GM12878 (cell line): ENCODE results near the gene VSTM2L.

Experiments
- GABPA ChIP-seq: IDR thresholded peaks from 2 replicates; pipeline ENCODE4 v1.6.1; 2014; ENCODE audit warnings: antibody characterized with exemption, low read depth, mild to moderate bottlenecking, inconsistent platforms
- MAX ChIP-seq: IDR thresholded peaks from 2 replicates; pipeline ENCODE4 v1.6.1; 2012; ENCODE audit warnings: low read depth, low read length, improper control_type of control experiment
- MTA2 ChIP-seq: fragments of 450-650 bp; IDR thresholded peaks from 2 replicates; pipeline ENCODE4 v1.6.1; 2016; ENCODE audit warnings: low read depth, mild to moderate bottlenecking, moderate library complexity
- NBN ChIP-seq: fragments of 450-650 bp; IDR thresholded peaks from 2 replicates; pipeline ENCODE4 v1.6.1; 2016
- POU2F2 ChIP-seq: IDR thresholded peaks from 3 replicates; pipeline ENCODE4 v1.6.1; 2011; ENCODE audit warnings: low read depth, mild to moderate bottlenecking, low read length, borderline replicate concordance
- ZSCAN29 ChIP-seq: fragments of 450-650 bp; IDR thresholded peaks from 2 replicates; pipeline ENCODE4 v1.6.1; 2017; ENCODE audit warnings: mild to moderate bottlenecking, moderate library complexity

- TF ChIP-seq ZSCAN29 (no peak), NBN (no peak), MTA2 (no peak), GABPA (no peak), POU2F2 (no peak), MAX (no peak)
Measured at GRCh38 chr20:37863289-37863688, 39.6 kb upstream of the VSTM2L start.
